ENCODE measurements around the gene PGAM5. TPM values are rescaled to one million over a fixed set of nuclear protein-coding genes. Genes with fewer than 3 reads are reported as not detected.

Gene PGAM5
- total RNA-seq, 3 donors from 2014 or later (not counting 1 experiment from before 2014, with no cell fraction given) = 19.7 to 30.2 (median 21.9) TPM

DNA sequence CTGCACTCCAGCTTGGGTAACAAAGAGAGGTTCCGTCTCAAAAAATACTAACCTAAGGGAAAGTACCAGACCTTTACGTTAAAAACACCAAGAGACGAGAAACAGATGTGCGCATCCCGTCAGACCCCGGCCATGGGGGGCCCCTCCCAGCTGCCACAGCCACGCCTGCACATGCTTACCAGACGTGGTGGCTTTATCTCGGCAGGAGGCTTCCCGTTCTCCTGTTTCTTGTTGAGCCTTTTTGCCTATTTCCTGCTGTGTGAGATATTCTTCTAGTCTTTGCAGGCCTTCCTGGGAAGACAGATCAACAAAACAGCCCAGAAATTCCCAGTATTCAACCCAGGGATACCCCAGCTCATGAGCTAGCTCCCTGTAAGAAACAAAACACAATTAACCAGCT, 23.6 kb downstream of the PGAM5 start:
- no peak for ATAC-seq
- DNase-seq = no peak
- H3K36me3 Mint-ChIP-seq = peaks cover 17% of the 10 kb centered on the region
- Histone ChIP-seq H3K4me3 (ENCODE audit: low read length) (no peak overlapping the region), H3K27me3 (ENCODE audit: control insufficient read depth, insufficient read depth, low read length) (no peaks in the 10 kb centered on the region), H3K4me1 (ENCODE audit: control insufficient read depth, insufficient read depth, low read length) (no peaks in the 10 kb centered on the region), H3K9me3 (ENCODE audit: control insufficient read depth, insufficient read depth, low read length) (no peaks in the 10 kb centered on the region), H3K27ac (ENCODE audit: low read length) (no peak overlapping the region), H3K36me3 (ENCODE audit: control insufficient read depth, insufficient read depth, low read length) (peaks cover 65% of the 10 kb centered on the region)
- TF ChIP-seq CTCF (IDR thresholded peaks at IDR 0.05) = no peak
- no peak overlapping the region for H3K4me3 Mint-ChIP-seq
- no peak overlapping the region for H3K27ac Mint-ChIP-seq
- H3K4me1 Mint-ChIP-seq = peaks cover 0 to 5% of the 10 kb centered on the region in 2 donors
- H3K27me3 Mint-ChIP-seq (ENCODE audit: low read depth in 2 of 2) = no peaks in the 10 kb centered on the region
- 91% methylated on average over 10 of the region's 10 CpGs for WGBS (ENCODE audit: insufficient coverage)
- intact Hi-C loops (cut with micrococcal nuclease) = no loop called here
- H3K9me3 Mint-ChIP-seq = no peaks in the 10 kb centered on the region

- Mint-ChIP-seq H3K9me3 (no peaks in the 10 kb centered on the region), H3K27ac (no peak overlapping the region), H3K4me3 (no peak overlapping the region), H3K4me1 (peaks cover 0 to 5% of the 10 kb centered on the region in 2 donors), H3K36me3 (peaks cover 19% of the 10 kb centered on the region), H3K27me3 (ENCODE audit: low read depth in 2 of 2) (no peaks in the 10 kb centered on the region)
- 94% methylated on average over 20 of the region's 20 CpGs for WGBS (ENCODE audit: insufficient coverage)
- intact Hi-C loops (cut with micrococcal nuclease) = no loop called here
- DNase-seq (no peak), ATAC-seq (no peak)
- Histone ChIP-seq H3K27ac (ENCODE audit: low read length) (no peak overlapping the region), H3K4me1 (ENCODE audit: control insufficient read depth, insufficient read depth, low read length) (no peaks in the 10 kb centered on the region), H3K36me3 (ENCODE audit: control insufficient read depth, insufficient read depth, low read length) (peaks cover 78% of the 10 kb centered on the region), H3K4me3 (ENCODE audit: low read length) (no peak overlapping the region), H3K9me3 (ENCODE audit: control insufficient read depth, insufficient read depth, low read length) (no peaks in the 10 kb centered on the region), H3K27me3 (ENCODE audit: control insufficient read depth, insufficient read depth, low read length) (no peaks in the 10 kb centered on the region)
- TF ChIP-seq CTCF (IDR thresholded peaks at IDR 0.05) = no peak
Measured at GRCh38 chr12:132735496-132735895, 24.9 kb downstream of the PGAM5 start.

- Histone ChIP-seq H3K27me3 (ENCODE audit: control insufficient read depth, insufficient read depth, low read length) (no peaks in the 10 kb centered on the region), H3K4me1 (ENCODE audit: control insufficient read depth, insufficient read depth, low read length) (no peaks in the 10 kb centered on the region), H3K4me3 (ENCODE audit: low read length) (no peak overlapping the region), H3K9me3 (ENCODE audit: control insufficient read depth, insufficient read depth, low read length) (no peaks in the 10 kb centered on the region), H3K27ac (ENCODE audit: low read length) (no peak overlapping the region), H3K36me3 (ENCODE audit: control insufficient read depth, insufficient read depth, low read length) (peaks cover 87% of the 10 kb centered on the region)
- DNase-seq (no peak), ATAC-seq (no peak)
- Mint-ChIP-seq H3K27ac (no peak overlapping the region), H3K4me3 (no peak overlapping the region), H3K9me3 (no peaks in the 10 kb centered on the region), H3K27me3 (ENCODE audit: low read depth in 2 of 2) (no peaks in the 10 kb centered on the region), H3K4me1 (peaks cover 0 to 5% of the 10 kb centered on the region in 2 donors), H3K36me3 (peaks cover 24% of the 10 kb centered on the region)
- 98% methylated on average over 12 of the region's 12 CpGs for WGBS (ENCODE audit: insufficient coverage)
- intact Hi-C loops (cut with micrococcal nuclease) = no loop called here
- TF ChIP-seq CTCF (IDR thresholded peaks at IDR 0.05) = no peak
Measured at GRCh38 chr12:132736378-132736777, 25.7 kb downstream of the PGAM5 start.

- 99% methylated on average over 15 of the region's 15 CpGs for WGBS (ENCODE audit: insufficient coverage)
Measured at GRCh38 chr12:132736913-132737312, 26.3 kb downstream of the PGAM5 start.

More at GRCh38 chr12:132736913-132737312, 26.3 kb downstream of the PGAM5 start:
- intact Hi-C loops (cut with micrococcal nuclease) = no loop called here
- no peaks in the 10 kb centered on the region for H3K9me3 Mint-ChIP-seq
- H3K4me3 ChIP-seq (ENCODE audit: low read length) = no peak overlapping the region
- no peaks in the 10 kb centered on the region for H3K9me3 ChIP-seq (ENCODE audit: control insufficient read depth, insufficient read depth, low read length)
- no peak for DNase-seq
- H3K4me1 Mint-ChIP-seq = peaks cover 0 to 6% of the 10 kb centered on the region in 2 donors
- H3K36me3 Mint-ChIP-seq = peaks cover 19% of the 10 kb centered on the region
- H3K27me3 ChIP-seq (ENCODE audit: control insufficient read depth, insufficient read depth, low read length) = no peaks in the 10 kb centered on the region
- peaks cover 84% of the 10 kb centered on the region for H3K36me3 ChIP-seq (ENCODE audit: control insufficient read depth, insufficient read depth, low read length)
- no peak overlapping the region for H3K4me3 Mint-ChIP-seq
- no peak overlapping the region for H3K27ac ChIP-seq (ENCODE audit: low read length)
- no peaks in the 10 kb centered on the region for H3K27me3 Mint-ChIP-seq (ENCODE audit: low read depth in 2 of 2)
- H3K27ac Mint-ChIP-seq = no peak overlapping the region
- no peak for TF ChIP-seq CTCF (IDR thresholded peaks at IDR 0.05)
- H3K4me1 ChIP-seq (ENCODE audit: control insufficient read depth, insufficient read depth, low read length) = no peaks in the 10 kb centered on the region
- no peak for ATAC-seq
